Measurements from ENCODE around the gene RNF31. TPM values are rescaled to one million over a fixed set of nuclear protein-coding genes. Genes with fewer than 3 reads are reported as not detected.

RNF31 gene
- total RNA-seq, 1 donor, result 38.4 TPM

- Histone ChIP-seq H3K9me3 (ENCODE audit: low read depth, low read length) (no peaks in the 10 kb centered on the region), H3K4me3 (ENCODE audit: low read length) (peak within 1 kb of the TSS; percentile 67), H3K27me3 (ENCODE audit: insufficient read depth, low read length) (no peaks in the 10 kb centered on the region), H3K4me1 (ENCODE audit: insufficient read depth, low read length) (peaks cover 64% of the 10 kb centered on the region)
These were observed 6.0 kb upstream of the RNF31 start, which contains the start of gene EMC9 for GRCh38 chr14:24141097-24141880. TSS of gene EMC9 (minus strand) at chr14:24141591. CDS start at chr14:24141304, 287 bp downstream.

- H3K4me1 ChIP-seq (ENCODE audit: insufficient read depth, low read length), result peaks cover 54% of the 10 kb centered on the region
- H3K4me3 ChIP-seq (ENCODE audit: low read length), result no peak overlapping the region
- no peaks in the 10 kb centered on the region for H3K27me3 ChIP-seq (ENCODE audit: insufficient read depth, low read length)
- H3K9me3 ChIP-seq (ENCODE audit: low read depth, low read length), result no peaks in the 10 kb centered on the region
These were observed 3.8 kb upstream of the RNF31 start for GRCh38 chr14:24143511-24143910.

GRCh38 chr14:24144451-24144850 is 2.8 kb upstream of the RNF31 start:
- Histone ChIP-seq H3K4me3 (ENCODE audit: low read length) (no peak overlapping the region), H3K4me1 (ENCODE audit: insufficient read depth, low read length) (peaks cover 56% of the 10 kb centered on the region), H3K27me3 (ENCODE audit: insufficient read depth, low read length) (no peaks in the 10 kb centered on the region), H3K9me3 (ENCODE audit: low read depth, low read length) (no peaks in the 10 kb centered on the region)

GRCh38 chr14:24145219-24145618 is 2.1 kb upstream of the RNF31 start:
- H3K4me3 ChIP-seq (ENCODE audit: low read length), result peak overlapping the region; percentile 94
- H3K27me3 ChIP-seq (ENCODE audit: insufficient read depth, low read length), result no peaks in the 10 kb centered on the region
- H3K9me3 ChIP-seq (ENCODE audit: low read depth, low read length), result no peaks in the 10 kb centered on the region
- H3K4me1 ChIP-seq (ENCODE audit: insufficient read depth, low read length), result peaks cover 55% of the 10 kb centered on the region

- Histone ChIP-seq H3K4me3 (ENCODE audit: low read length) (peak overlapping the region; percentile 94), H3K4me1 (ENCODE audit: insufficient read depth, low read length) (peaks cover 48% of the 10 kb centered on the region), H3K9me3 (ENCODE audit: low read depth, low read length) (no peaks in the 10 kb centered on the region), H3K27me3 (ENCODE audit: insufficient read depth, low read length) (no peaks in the 10 kb centered on the region)
These were observed 1.4 kb upstream of the RNF31 start for GRCh38 chr14:24145690-24146452.

GRCh38 chr14:24146453-24146977 is 783 bp upstream of the RNF31 start, which contains the start of gene PSME2:
TSS of gene PSME2 (minus strand) at chr14:24146610. CDS start at chr14:24146581, 29 bp downstream.
- no peaks in the 10 kb centered on the region for H3K27me3 ChIP-seq (ENCODE audit: insufficient read depth, low read length)
- H3K4me1 ChIP-seq (ENCODE audit: insufficient read depth, low read length), result peaks cover 47% of the 10 kb centered on the region
- no peaks in the 10 kb centered on the region for H3K9me3 ChIP-seq (ENCODE audit: low read depth, low read length)
- H3K4me3 ChIP-seq (ENCODE audit: low read length), result peak within 1 kb of the TSS; percentile 94

- Histone ChIP-seq H3K9me3 (ENCODE audit: low read depth, low read length) (no peaks in the 10 kb centered on the region), H3K27me3 (ENCODE audit: insufficient read depth, low read length) (no peaks in the 10 kb centered on the region), H3K4me3 (ENCODE audit: low read length) (peak overlapping the region; percentile 94), H3K4me1 (ENCODE audit: insufficient read depth, low read length) (peaks cover 40% of the 10 kb centered on the region)
These were observed 597 bp downstream of the RNF31 start for GRCh38 chr14:24147761-24148428.

- H3K4me1 ChIP-seq (ENCODE audit: insufficient read depth, low read length), result peaks cover 40% of the 10 kb centered on the region
These were observed 2.1 kb downstream of the RNF31 start for GRCh38 chr14:24149302-24149969.

GRCh38 chr14:24150061-24150460 is 2.8 kb downstream of the RNF31 start:
- Histone ChIP-seq H3K4me1 (ENCODE audit: insufficient read depth, low read length) (peaks cover 34% of the 10 kb centered on the region), H3K9me3 (ENCODE audit: low read depth, low read length) (no peaks in the 10 kb centered on the region), H3K4me3 (ENCODE audit: low read length) (no peak overlapping the region), H3K27me3 (ENCODE audit: insufficient read depth, low read length) (no peaks in the 10 kb centered on the region)

More at GRCh38 chr14:24149302-24149969, 2.1 kb downstream of the RNF31 start:
- Histone ChIP-seq H3K4me3 (ENCODE audit: low read length) (no peak overlapping the region), H3K27me3 (ENCODE audit: insufficient read depth, low read length) (no peaks in the 10 kb centered on the region), H3K9me3 (ENCODE audit: low read depth, low read length) (no peaks in the 10 kb centered on the region)

GRCh38 chr14:24150567-24150966 is 3.3 kb downstream of the RNF31 start:
- peaks cover 29% of the 10 kb centered on the region for H3K4me1 ChIP-seq (ENCODE audit: insufficient read depth, low read length)
- H3K4me3 ChIP-seq (ENCODE audit: low read length), result no peak overlapping the region
- H3K27me3 ChIP-seq (ENCODE audit: insufficient read depth, low read length), result no peaks in the 10 kb centered on the region
- H3K9me3 ChIP-seq (ENCODE audit: low read depth, low read length), result no peaks in the 10 kb centered on the region

GRCh38 chr14:24150993-24151392 is 3.7 kb downstream of the RNF31 start:
- H3K9me3 ChIP-seq (ENCODE audit: low read depth, low read length), result no peaks in the 10 kb centered on the region
- no peak overlapping the region for H3K4me3 ChIP-seq (ENCODE audit: low read length)
- H3K27me3 ChIP-seq (ENCODE audit: insufficient read depth, low read length), result no peaks in the 10 kb centered on the region
- peaks cover 25% of the 10 kb centered on the region for H3K4me1 ChIP-seq (ENCODE audit: insufficient read depth, low read length)

- no peaks in the 10 kb centered on the region for H3K9me3 ChIP-seq (ENCODE audit: low read depth, low read length)
- peaks cover 23% of the 10 kb centered on the region for H3K4me1 ChIP-seq (ENCODE audit: insufficient read depth, low read length)
- no peaks in the 10 kb centered on the region for H3K27me3 ChIP-seq (ENCODE audit: insufficient read depth, low read length)
- no peak overlapping the region for H3K4me3 ChIP-seq (ENCODE audit: low read length)
These were observed 4.2 kb downstream of the RNF31 start for GRCh38 chr14:24151404-24152080.

GRCh38 chr14:24155100-24155499 is 7.8 kb downstream of the RNF31 start:
- Histone ChIP-seq H3K4me3 (ENCODE audit: low read length) (no peak overlapping the region), H3K27me3 (ENCODE audit: insufficient read depth, low read length) (no peaks in the 10 kb centered on the region), H3K9me3 (ENCODE audit: low read depth, low read length) (no peaks in the 10 kb centered on the region), H3K4me1 (ENCODE audit: insufficient read depth, low read length) (peaks cover 4% of the 10 kb centered on the region)

GRCh38 chr14:24156840-24157239 is 9.5 kb downstream of the RNF31 start:
- no peaks in the 10 kb centered on the region for H3K27me3 ChIP-seq (ENCODE audit: insufficient read depth, low read length)
- H3K4me1 ChIP-seq (ENCODE audit: insufficient read depth, low read length), result peaks cover 12% of the 10 kb centered on the region
- H3K9me3 ChIP-seq (ENCODE audit: low read depth, low read length), result no peaks in the 10 kb centered on the region
- no peak overlapping the region for H3K4me3 ChIP-seq (ENCODE audit: low read length)

All from mononuclear cell (primary cell).